Endometrial microvascular endothelial cells (primary cell): ENCODE measurements around the gene RP2. TPM values are rescaled to one million over a fixed set of nuclear protein-coding genes. Genes with fewer than 3 reads are reported as not detected.

Experiments
- in situ Hi-C: cut with HindIII; loops from 2 replicates; pipeline ENCODE4 v1.10.0; 2017; ENCODE audit warnings: low sequenced_read_pairs, low pct_unique_long_range_greater_than_20kb; ENCODE audit errors: inconsistent ontology term
- total RNA-seq: library from RNA; depleted of rRNA; stranded (reverse); fragments of >200 nt; gene quantifications from one replicate; pipeline ENCODE4 v1.2.3, GENCODE V29; 2015; ENCODE audit errors: inconsistent ontology term

Gene RP2
- total RNA-seq, 1 donor from 2014 or later, result 31.5 TPM

- in situ Hi-C loops, result no loop called here
These were observed 76.0 kb downstream of the RP2 start for GRCh38 chrX:46912603-46913491.

- in situ Hi-C loops, result no loop called here
These were observed 76.8 kb downstream of the RP2 start for GRCh38 chrX:46913667-46914066.

GRCh38 chrX:46916273-46916672, 79.4 kb downstream of the RP2 start:
- in situ Hi-C loops, result no loop called here

- in situ Hi-C loops, result no loop called here
These were observed 80.8 kb downstream of the RP2 start for GRCh38 chrX:46917622-46918021.

- in situ Hi-C loops, result no loop called here
These were observed 81.6 kb downstream of the RP2 start for GRCh38 chrX:46918434-46918833.

- in situ Hi-C loops, result no loop called here
These were observed 83.4 kb downstream of the RP2 start for GRCh38 chrX:46920235-46920634.

GRCh38 chrX:46922611-46923010, 85.8 kb downstream of the RP2 start:
- in situ Hi-C loops, result no loop called here

GRCh38 chrX:46927718-46928117, 90.9 kb downstream of the RP2 start:
- in situ Hi-C loops, result no loop called here

GRCh38 chrX:46929439-46930261, 92.8 kb downstream of the RP2 start:
- in situ Hi-C loops, result no loop called here

Other genes with a start within 250 kb of the RP2 start
- gene SLC9A7, start 77.9 kb upstream of the RP2 start, total RNA-seq, result 13.7 TPM
- 9.7 TPM for gene JADE3, start 75.4 kb downstream of the RP2 start, total RNA-seq
- not detected for gene RGN, start 241.4 kb downstream of the RP2 start, total RNA-seq